Transverse colon (tissue), 4 donors: ENCODE results near the gene MED27.

Source experiments
- EP300 ChIP-seq: sonication (generic); formaldehyde crosslinking; IDR thresholded peaks from one replicate; pipeline ENCODE4 v1.6.1; 2017; ENCODE audit warnings: antibody characterized with exemption, low read depth
- POLR2A ChIP-seq: fragments of 450-650 bp; IDR thresholded peaks from one replicate; pipeline ENCODE4 v1.6.1; 2016; ENCODE audit warnings: antibody characterized with exemption, mild to moderate bottlenecking, moderate library complexity
- POLR2AphosphoS5 ChIP-seq, 3 donors: sonication (generic); formaldehyde crosslinking; IDR thresholded peaks; one replicate each; pipeline ENCODE4 v1.6.1; 2016; ENCODE audit warnings: antibody characterized with exemption in 3 of 3
- TF ChIP-seq, protein P1 (sequence below), 5 experiments: fragments of 200-600 bp in 3 of 5; fragments of 450-650 bp in 2 of 5; sonication (generic) in 3 of 5; IDR thresholded peaks; 1 replicate in 2 of 5; 2 replicates in 3 of 5; pipeline ENCODE4 v1.5.1; 2016 to 2017; ENCODE audit warnings: antibody characterized with exemption in 5 of 5, inconsistent platforms in 3 of 5, mild to moderate bottlenecking in 2 of 5, moderate library complexity in 1 of 5

DNA sequence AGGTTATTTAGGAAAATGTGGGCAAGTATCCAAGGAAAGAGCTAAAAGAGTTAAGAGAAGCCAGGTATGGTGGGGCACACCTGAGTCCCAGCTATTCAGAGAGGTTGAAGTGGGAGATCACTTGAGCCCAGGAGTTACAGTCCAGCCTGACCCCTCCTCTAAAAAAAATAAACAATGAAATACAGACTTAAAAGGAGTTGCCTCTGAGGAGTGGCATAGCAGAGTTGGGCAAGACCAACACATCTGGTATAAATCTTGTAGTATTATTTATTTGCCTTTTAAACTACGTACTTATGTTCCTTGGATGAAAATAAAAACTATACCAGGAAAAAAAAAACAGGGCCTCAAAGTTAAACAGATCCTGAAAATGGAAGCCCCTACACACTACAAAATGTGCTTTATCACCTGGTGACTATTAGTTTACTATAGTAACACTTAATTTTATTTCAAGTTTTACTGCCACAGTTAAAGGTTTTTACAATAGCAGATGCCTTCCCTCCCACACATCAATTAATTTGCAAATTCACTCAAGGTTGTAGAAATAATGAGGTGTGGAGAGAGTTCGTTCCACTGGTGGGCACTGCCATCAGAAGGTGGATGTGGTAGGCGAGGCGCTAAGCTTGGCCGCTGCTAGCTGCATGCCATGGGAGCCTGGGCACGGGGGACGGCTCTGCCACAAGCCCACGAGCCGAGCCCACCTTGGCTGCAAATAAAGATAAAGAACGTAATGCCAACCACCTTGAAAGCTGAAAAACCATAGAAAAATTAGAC lies 48.0 kb downstream of the MED27 start:
- TF ChIP-seq, protein P1, sequence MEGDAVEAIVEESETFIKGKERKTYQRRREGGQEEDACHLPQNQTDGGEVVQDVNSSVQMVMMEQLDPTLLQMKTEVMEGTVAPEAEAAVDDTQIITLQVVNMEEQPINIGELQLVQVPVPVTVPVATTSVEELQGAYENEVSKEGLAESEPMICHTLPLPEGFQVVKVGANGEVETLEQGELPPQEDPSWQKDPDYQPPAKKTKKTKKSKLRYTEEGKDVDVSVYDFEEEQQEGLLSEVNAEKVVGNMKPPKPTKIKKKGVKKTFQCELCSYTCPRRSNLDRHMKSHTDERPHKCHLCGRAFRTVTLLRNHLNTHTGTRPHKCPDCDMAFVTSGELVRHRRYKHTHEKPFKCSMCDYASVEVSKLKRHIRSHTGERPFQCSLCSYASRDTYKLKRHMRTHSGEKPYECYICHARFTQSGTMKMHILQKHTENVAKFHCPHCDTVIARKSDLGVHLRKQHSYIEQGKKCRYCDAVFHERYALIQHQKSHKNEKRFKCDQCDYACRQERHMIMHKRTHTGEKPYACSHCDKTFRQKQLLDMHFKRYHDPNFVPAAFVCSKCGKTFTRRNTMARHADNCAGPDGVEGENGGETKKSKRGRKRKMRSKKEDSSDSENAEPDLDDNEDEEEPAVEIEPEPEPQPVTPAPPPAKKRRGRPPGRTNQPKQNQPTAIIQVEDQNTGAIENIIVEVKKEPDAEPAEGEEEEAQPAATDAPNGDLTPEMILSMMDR (IDR thresholded peaks at IDR 0.05) = no peak
- no peak for TF ChIP-seq POLR2A
- no peak for TF ChIP-seq EP300
- no peak for TF ChIP-seq POLR2AphosphoS5 (IDR thresholded peaks at IDR 0.05)
